ENCODE measurements around the gene FBLN1.
"Not testable (repeated sequence)": the region's sequence is repeated elsewhere in the genome, so short reads cannot be mapped to it uniquely, and the experiment has no call there.

Gene FBLN1

GRCh38 chr22:45502215-45503049, at the start of gene FBLN1:
TSS of gene FBLN1 (plus strand) at chr22:45502883. CDS start at chr22:45502986, 103 bp downstream.
- no peak for DNase-seq

GRCh38 chr22:45453764-45454163, 48.9 kb upstream of the FBLN1 start:
- no peak for DNase-seq

- no peak for DNase-seq
Measured at GRCh38 chr22:45454275-45454674, 48.4 kb upstream of the FBLN1 start.

GRCh38 chr22:45455212-45455611, 47.5 kb upstream of the FBLN1 start:
- no peak for DNase-seq

- DNase-seq = no peak
Measured at GRCh38 chr22:45455621-45456020, 47.1 kb upstream of the FBLN1 start.

- DNase-seq = no peak
Measured at GRCh38 chr22:45456811-45457210, 45.9 kb upstream of the FBLN1 start.

- no peak for DNase-seq
Measured at GRCh38 chr22:45458532-45458931, 44.2 kb upstream of the FBLN1 start.

GRCh38 chr22:45459235-45459634, 43.4 kb upstream of the FBLN1 start:
- no peak for DNase-seq

GRCh38 chr22:45460288-45461109, 42.2 kb upstream of the FBLN1 start:
- no peak for DNase-seq

- DNase-seq = no peak
Measured at GRCh38 chr22:45462034-45462655, 40.5 kb upstream of the FBLN1 start.

GRCh38 chr22:45463691-45464090, 39.0 kb upstream of the FBLN1 start:
- DNase-seq = not testable (repeated sequence)

GRCh38 chr22:45465633-45466032, 37.0 kb upstream of the FBLN1 start:
- DNase-seq = no peak

- DNase-seq = no peak
Measured at GRCh38 chr22:45468872-45469271, 33.8 kb upstream of the FBLN1 start.

- no peak for DNase-seq
Measured at GRCh38 chr22:45469281-45470073, 33.2 kb upstream of the FBLN1 start.

- no peak for DNase-seq
Measured at GRCh38 chr22:45470871-45471270, 31.8 kb upstream of the FBLN1 start.

- DNase-seq = no peak
Measured at GRCh38 chr22:45472426-45472825, 30.3 kb upstream of the FBLN1 start.

GRCh38 chr22:45473626-45474237, 29.0 kb upstream of the FBLN1 start:
- DNase-seq = no peak

GRCh38 chr22:45475063-45475747, 27.5 kb upstream of the FBLN1 start:
- no peak for DNase-seq

- DNase-seq = no peak
Measured at GRCh38 chr22:45475851-45476514, 26.7 kb upstream of the FBLN1 start.

GRCh38 chr22:45476814-45477213, 25.9 kb upstream of the FBLN1 start:
- DNase-seq = no peak
